Measurements from ENCODE around the gene PNN. TPM values are rescaled to one million over a fixed set of nuclear protein-coding genes. Genes with fewer than 3 reads are reported as not detected.

Gene PNN
- total RNA-seq, 2 experiments from 2014 or later: 110 to 111 TPM

DNA sequence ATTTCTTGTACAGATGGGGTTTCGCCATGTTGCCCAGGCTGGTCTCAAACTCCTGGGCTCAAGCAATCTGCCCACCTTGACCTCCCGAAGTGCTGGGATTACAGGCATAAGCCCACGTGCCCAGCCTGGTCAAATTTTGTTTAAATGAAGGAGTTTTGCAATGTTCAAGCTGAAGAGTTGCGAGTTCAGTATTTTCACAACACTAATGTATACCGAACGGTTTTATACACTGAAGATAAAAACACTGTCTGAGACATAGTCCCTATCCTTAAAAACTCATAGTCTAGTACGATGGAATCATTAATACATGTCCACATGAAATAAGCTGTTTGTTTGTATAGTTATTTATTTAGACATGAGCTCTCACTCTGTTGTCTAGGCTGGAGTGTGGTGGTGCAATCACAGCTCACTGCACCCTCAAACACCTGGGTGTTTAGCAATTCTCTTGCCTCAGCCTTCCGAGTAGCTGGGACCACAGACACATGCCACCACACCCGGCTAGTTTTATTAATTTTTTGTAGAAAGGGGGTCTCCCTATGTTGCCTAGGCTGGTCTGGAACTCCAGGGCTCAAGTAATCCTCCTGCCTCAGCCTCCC is 20.4 kb upstream of the PNN start:
- H3K27ac Mint-ChIP-seq: no peak overlapping the region
- POLR2A ChIA-PET: no interaction called here

DNA sequence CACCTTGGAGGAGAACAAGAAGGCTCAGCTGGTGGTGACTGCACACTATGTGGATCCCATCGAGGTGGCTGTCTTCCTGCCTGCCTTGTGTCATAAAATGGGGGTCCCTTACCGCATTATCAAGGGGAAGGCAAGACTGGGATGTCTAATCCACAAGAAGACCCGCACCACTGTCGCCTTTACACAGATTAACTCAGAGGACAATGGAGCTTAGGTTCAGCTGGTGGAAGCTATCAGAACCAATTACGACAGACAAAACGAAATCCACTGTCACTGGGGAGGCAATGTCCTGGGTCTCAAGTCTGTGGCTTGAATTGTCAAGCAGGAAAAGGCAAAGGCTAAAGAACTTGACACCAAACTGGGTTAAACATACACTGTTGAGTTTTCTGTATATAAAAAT is 17.6 kb upstream of the PNN start:
- no peak for DNase-seq
- Mint-ChIP-seq H3K4me3 (no peak overlapping the region), H3K4me1 (ENCODE audit: low read depth) (peaks cover 22% of the 10 kb centered on the region), H3K9me3 (no peaks in the 10 kb centered on the region), H3K27me3 (no peaks in the 10 kb centered on the region), H3K27ac (no peak overlapping the region), H3K36me3 (ENCODE audit: low read depth) (peaks cover 61% of the 10 kb centered on the region)
- H3K27me3 ChIP-seq (ENCODE audit: control insufficient read depth in 1 of 2, insufficient read depth in 2 of 2, low read length in 2 of 2): no peaks in the 10 kb centered on the region
- H3K36me3 ChIP-seq (ENCODE audit: insufficient read depth, low read length): peaks cover 62% of the 10 kb centered on the region
- no peaks in the 10 kb centered on the region for H3K9me3 ChIP-seq (ENCODE audit: control insufficient read depth in 1 of 2, insufficient read depth in 1 of 2, low read length in 2 of 2)
- CTCF ChIA-PET: no interaction called here
- intact Hi-C loops (cut with DNase I, micrococcal nuclease): no loop called here
- no peak for TF ChIP-seq CTCF (IDR thresholded peaks at IDR 0.05)
- POLR2A ChIA-PET: interaction anchor here (2.2 kb wide), 1 partner anchor 13 kb away, joined by 9 read pairs; the partner anchor contains the start of gene TRAPPC6B
- no peak for ATAC-seq (ENCODE audit: poor library complexity)
- H3K4me1 ChIP-seq (ENCODE audit: insufficient read depth, low read length): no peaks in the 10 kb centered on the region
- H3K27ac ChIP-seq (ENCODE audit: low read depth in 1 of 2, low read length in 2 of 2): no peak overlapping the region
- H3K4me3 ChIP-seq (ENCODE audit: low read length): no peak overlapping the region

More for the DNA sequence above, 20.4 kb upstream of the PNN start:
- Mint-ChIP-seq H3K4me3 (no peak overlapping the region), H3K27me3 (no peaks in the 10 kb centered on the region), H3K36me3 (ENCODE audit: low read depth) (peaks cover 53% of the 10 kb centered on the region), H3K9me3 (no peaks in the 10 kb centered on the region), H3K4me1 (ENCODE audit: low read depth) (no peaks in the 10 kb centered on the region)
- TF ChIP-seq CTCF (IDR thresholded peaks at IDR 0.05): no peak
- Histone ChIP-seq H3K36me3 (ENCODE audit: insufficient read depth, low read length) (peaks cover 59% of the 10 kb centered on the region), H3K4me3 (ENCODE audit: low read length) (no peak overlapping the region), H3K27me3 (ENCODE audit: control insufficient read depth in 1 of 2, insufficient read depth in 2 of 2, low read length in 2 of 2) (no peaks in the 10 kb centered on the region), H3K4me1 (ENCODE audit: insufficient read depth, low read length) (no peaks in the 10 kb centered on the region), H3K9me3 (ENCODE audit: control insufficient read depth in 1 of 2, insufficient read depth in 1 of 2, low read length in 2 of 2) (no peaks in the 10 kb centered on the region), H3K27ac (ENCODE audit: low read depth in 1 of 2, low read length in 2 of 2) (no peak overlapping the region)
- no peak for DNase-seq
- no peak for ATAC-seq (ENCODE audit: poor library complexity)
- CTCF ChIA-PET: no interaction called here
- intact Hi-C loops (cut with DNase I, micrococcal nuclease): no loop called here

DNA sequence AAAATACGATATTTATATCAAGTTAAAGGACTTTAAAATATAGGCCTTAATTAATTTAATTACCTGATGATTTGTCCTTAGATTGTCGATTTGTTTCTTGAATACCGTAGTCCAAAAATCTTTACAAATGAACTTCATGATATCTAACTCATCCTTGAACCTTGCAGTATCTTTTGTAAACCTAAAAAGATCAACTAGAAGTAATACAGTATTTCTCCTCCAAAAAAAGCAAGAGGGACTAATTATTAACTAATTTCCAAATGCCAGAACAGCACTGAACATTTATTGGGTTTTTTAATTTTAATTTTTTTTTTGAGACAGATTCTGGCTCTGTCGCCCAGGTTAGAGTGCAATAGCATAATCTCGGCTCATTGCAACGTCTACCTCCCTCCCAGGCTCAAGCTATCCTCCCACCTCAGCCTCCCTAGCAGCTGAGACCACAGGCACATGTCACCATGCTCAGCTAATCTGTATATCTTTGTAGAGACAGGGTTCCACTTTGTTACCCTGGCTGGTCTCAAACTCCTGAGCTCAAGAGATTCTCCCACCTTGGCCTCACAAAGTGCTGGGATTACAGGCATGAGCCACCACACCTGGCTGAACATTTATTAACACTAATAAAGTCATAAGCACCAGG is 16.7 kb upstream of the PNN start:
- no peak for TF ChIP-seq CTCF (IDR thresholded peaks at IDR 0.05)
- Histone ChIP-seq H3K27ac (ENCODE audit: low read depth in 1 of 2, low read length in 2 of 2) (no peak overlapping the region), H3K4me3 (ENCODE audit: low read length) (no peak overlapping the region), H3K36me3 (ENCODE audit: insufficient read depth, low read length) (peaks cover 64% of the 10 kb centered on the region), H3K27me3 (ENCODE audit: control insufficient read depth in 1 of 2, insufficient read depth in 2 of 2, low read length in 2 of 2) (no peaks in the 10 kb centered on the region), H3K4me1 (ENCODE audit: insufficient read depth, low read length) (no peaks in the 10 kb centered on the region), H3K9me3 (ENCODE audit: control insufficient read depth in 1 of 2, insufficient read depth in 1 of 2, low read length in 2 of 2) (no peaks in the 10 kb centered on the region)
- no peak for DNase-seq
- H3K36me3 Mint-ChIP-seq (ENCODE audit: low read depth): peaks cover 64% of the 10 kb centered on the region
- no peaks in the 10 kb centered on the region for H3K9me3 Mint-ChIP-seq
- H3K4me3 Mint-ChIP-seq: no peak overlapping the region
- H3K4me1 Mint-ChIP-seq (ENCODE audit: low read depth): peaks cover 27% of the 10 kb centered on the region
- ChIA-PET CTCF (no interaction called here), POLR2A (interaction anchor here (1.0 to 2.2 kb wide), 2 partner anchors 12 to 44 kb away, joined by 3 to 9 read pairs; partner anchors contain the start of genes GEMIN2 and TRAPPC6B)
- no peak overlapping the region for H3K27ac Mint-ChIP-seq
- H3K27me3 Mint-ChIP-seq: no peaks in the 10 kb centered on the region
- intact Hi-C loops (cut with DNase I, micrococcal nuclease): no loop called here
- no peak for ATAC-seq (ENCODE audit: poor library complexity)
